ENCODE measurements around the gene EXD2.
"Not testable (repeated sequence)": the region's sequence is repeated elsewhere in the genome, so short reads cannot be mapped to it uniquely, and the experiment has no call there.

The EXD2 gene

DNA sequence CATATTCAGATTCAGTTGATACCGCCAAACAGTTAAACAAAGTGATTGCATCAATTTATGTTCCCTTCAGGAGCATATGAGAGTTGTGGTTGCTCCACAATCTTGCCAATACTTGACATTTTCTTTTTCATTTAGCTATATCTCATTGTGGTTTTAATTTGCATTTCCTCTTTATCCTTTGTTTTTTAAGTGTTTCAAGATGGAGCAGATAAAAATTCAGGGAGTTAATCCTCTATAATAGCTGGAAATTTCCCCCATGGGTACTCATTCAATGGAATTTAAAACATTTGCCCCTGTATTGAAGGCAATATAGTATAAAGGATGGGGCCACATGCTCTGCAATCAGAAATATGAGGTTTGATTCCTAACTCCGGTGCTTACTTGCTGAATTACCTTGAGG is 1.1 kb upstream of the EXD2 start:
- H3K27ac ChIP-seq, result no peak overlapping the region
- H3K4me2 ChIP-seq, result no peak overlapping the region
- peaks cover 7% of the 10 kb centered on the region; the same call in 1 of the 2 replicates for H3K9me3 ChIP-seq
- H3K4me3 ChIP-seq, result no peak overlapping the region
- peaks cover 36% of the 10 kb centered on the region for H3K27me3 ChIP-seq
- H3K36me3 ChIP-seq, result no peaks in the 10 kb centered on the region
- no peak overlapping the region for H3K9ac ChIP-seq
- no peaks in the 10 kb centered on the region for H4K20me1 ChIP-seq
- H3K4me1 ChIP-seq, result no peaks in the 10 kb centered on the region
- TF ChIP-seq Cebpa-rat (IDR thresholded peaks at IDR 0.05), result no peak

DNA sequence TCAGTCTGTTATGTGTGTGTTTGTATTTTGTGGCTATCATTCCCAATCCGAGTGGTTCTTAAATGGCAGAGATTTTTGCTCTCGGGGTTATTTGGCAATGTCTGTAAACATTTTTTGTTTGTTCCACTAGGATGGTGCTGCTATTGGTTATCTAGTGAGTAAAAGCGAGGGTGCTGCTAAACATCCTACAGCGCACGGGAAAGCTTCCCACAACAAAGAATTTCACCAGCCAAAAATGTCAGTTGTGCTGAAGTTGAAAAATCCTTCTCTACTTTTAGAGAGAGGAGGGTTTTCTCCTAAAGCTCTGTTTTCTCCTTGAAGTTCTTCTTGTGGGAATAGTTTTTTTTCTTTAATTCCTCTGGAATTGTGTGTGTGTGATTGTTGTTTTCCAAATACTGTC is 2.4 kb downstream of the EXD2 start:
- Histone ChIP-seq H4K20me1 (no peaks in the 10 kb centered on the region), H3K27ac (no peak overlapping the region), H3K27me3 (peaks cover 36% of the 10 kb centered on the region), H3K4me2 (no peak overlapping the region), H3K9me3 (peaks cover 7% of the 10 kb centered on the region; the same call in 1 of the 2 replicates), H3K36me3 (no peaks in the 10 kb centered on the region), H3K9ac (no peak overlapping the region), H3K4me3 (no peak overlapping the region), H3K4me1 (no peaks in the 10 kb centered on the region)
- TF ChIP-seq Cebpa-rat (IDR thresholded peaks at IDR 0.05), result no peak

DNA sequence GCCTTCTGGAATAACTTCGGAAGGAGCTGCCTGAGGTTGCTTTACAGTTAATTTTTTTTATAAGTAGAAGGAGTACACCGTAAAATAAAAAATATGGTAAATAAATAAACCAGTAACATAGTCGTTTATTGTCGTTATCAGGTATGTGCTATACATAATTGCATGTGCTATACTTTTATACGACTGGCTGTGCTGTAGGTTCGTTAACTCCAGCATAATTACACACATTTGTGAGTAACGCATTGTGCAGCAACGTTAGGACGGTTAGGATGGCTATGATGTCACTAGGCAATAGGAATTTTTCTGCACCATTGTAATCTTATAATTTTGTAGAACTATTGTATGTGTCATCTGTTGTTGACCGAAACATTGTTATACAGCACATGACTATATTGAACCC is 8.5 kb downstream of the EXD2 start:
- H4K20me1 ChIP-seq, result no peaks in the 10 kb centered on the region
- H3K36me3 ChIP-seq, result no peaks in the 10 kb centered on the region
- no peak for TF ChIP-seq Cebpa-rat (IDR thresholded peaks at IDR 0.05)
- no peaks in the 10 kb centered on the region for H3K9me3 ChIP-seq
- H3K27ac ChIP-seq, result no peak overlapping the region
- H3K4me3 ChIP-seq, result no peak overlapping the region
- H3K4me2 ChIP-seq, result no peak overlapping the region
- H3K27me3 ChIP-seq, result no peaks in the 10 kb centered on the region
- no peaks in the 10 kb centered on the region for H3K4me1 ChIP-seq
- no peak overlapping the region for H3K9ac ChIP-seq

DNA sequence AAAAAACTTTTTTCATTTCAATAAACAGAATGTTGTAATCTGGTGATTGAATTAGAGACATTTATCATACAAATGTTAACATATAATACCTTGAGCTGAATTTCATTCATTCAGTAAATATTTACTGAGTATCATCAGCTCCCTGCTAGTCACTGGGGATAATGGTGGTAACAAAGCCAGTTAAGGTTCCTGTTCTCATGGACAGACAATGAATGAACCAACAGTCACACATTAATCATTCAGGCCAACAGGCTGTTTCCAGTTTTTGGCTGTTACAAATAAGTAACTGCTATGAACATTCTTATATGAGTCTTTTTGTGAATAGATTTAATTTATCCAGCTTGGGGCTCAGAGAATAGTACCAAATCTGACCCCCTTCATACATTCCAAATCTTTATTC is 13.5 kb downstream of the EXD2 start:
- no peak overlapping the region for H3K4me2 ChIP-seq
- no peak overlapping the region for H3K9ac ChIP-seq
- H3K27ac ChIP-seq, result no peak overlapping the region
- no peaks in the 10 kb centered on the region for H3K36me3 ChIP-seq
- H3K4me3 ChIP-seq, result no peak overlapping the region
- H3K9me3 ChIP-seq, result no peaks in the 10 kb centered on the region
- no peaks in the 10 kb centered on the region for H3K27me3 ChIP-seq
- no peak for TF ChIP-seq Cebpa-rat (IDR thresholded peaks at IDR 0.05)
- H4K20me1 ChIP-seq, result no peaks in the 10 kb centered on the region
- H3K4me1 ChIP-seq, result no peaks in the 10 kb centered on the region

DNA sequence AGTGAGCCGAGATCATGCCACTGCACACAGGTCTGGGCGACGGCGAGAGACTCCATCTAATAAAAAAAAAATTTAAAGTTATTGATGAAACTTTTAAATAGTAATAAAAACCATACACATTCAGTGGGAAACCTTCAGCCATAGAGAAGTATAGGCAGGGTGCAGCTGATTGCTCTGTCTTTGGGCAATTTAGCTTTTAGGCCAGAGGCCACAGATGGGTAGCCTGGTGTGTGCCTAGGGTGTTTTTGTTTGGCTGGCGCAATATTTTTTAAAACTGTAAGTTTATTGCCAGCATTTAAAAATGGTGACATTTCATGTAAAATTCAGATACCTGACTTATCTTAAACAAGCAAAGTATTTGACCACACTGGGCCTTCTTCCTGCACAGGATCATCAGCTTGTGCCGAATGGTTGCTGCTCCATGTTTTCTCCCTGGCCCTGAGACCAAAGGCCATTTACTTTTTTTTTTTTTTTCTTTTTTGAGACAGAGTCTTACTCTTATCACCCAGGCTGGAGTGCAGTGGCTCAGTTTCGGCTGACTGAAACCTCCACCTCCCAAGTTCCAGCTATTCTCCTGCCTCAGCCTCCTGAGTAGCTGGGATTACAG is 16.2 kb downstream of the EXD2 start:
- Histone ChIP-seq H3K4me1 (no peaks in the 10 kb centered on the region), H3K4me2 (no peak overlapping the region), H3K27me3 (no peaks in the 10 kb centered on the region), H3K36me3 (no peaks in the 10 kb centered on the region), H4K20me1 (no peaks in the 10 kb centered on the region), H3K27ac (no peak overlapping the region), H3K9ac (no peak overlapping the region), H3K9me3 (no peaks in the 10 kb centered on the region), H3K4me3 (no peak overlapping the region)
- TF ChIP-seq Cebpa-rat (IDR thresholded peaks at IDR 0.05), result no peak

DNA sequence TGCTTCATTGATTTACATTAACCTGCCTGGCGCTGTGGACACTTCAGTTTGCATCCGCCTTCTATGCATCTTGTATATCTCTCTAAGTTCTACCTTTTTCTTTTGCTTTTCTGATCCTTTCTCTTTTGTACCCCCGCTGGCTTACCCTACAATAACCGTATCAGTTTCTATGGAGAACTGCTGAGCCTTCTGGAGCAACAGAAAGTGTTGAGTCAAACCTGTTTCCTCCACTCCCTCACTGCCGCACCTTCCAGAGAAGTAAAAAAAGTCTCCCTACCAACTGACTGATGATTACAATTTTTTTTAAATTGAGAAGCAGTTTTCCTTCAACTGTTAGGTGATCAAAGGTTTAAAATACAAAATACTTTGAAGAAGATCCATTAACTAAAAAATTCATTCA is 17.4 kb downstream of the EXD2 start:
- Histone ChIP-seq H3K27me3 (no peaks in the 10 kb centered on the region), H3K9ac (no peak overlapping the region), H3K36me3 (no peaks in the 10 kb centered on the region), H3K4me2 (no peak overlapping the region), H3K4me3 (no peak overlapping the region), H3K4me1 (no peaks in the 10 kb centered on the region), H4K20me1 (no peaks in the 10 kb centered on the region), H3K27ac (no peak overlapping the region), H3K9me3 (no peaks in the 10 kb centered on the region)
- no peak for TF ChIP-seq Cebpa-rat (IDR thresholded peaks at IDR 0.05)

DNA sequence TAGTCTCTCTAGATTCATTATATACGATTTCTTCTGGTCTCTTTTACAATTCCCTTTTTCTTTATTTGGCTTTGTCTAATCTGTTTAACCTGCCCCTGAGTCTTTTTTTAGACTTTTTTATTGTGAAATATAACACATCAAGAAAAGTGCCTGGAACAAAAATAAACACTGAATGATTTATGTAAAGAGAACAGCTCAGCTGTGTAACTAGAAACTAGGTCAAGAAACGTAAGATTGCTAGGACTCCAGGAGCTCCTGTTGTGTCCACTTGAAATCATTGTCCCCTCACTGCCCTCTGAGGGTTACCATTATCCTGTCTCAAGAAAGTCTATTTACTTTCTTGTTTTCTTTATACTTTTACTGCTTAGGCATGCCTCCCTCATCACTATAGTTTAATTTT is 23.1 kb downstream of the EXD2 start:
- no peak for TF ChIP-seq Cebpa-rat (IDR thresholded peaks at IDR 0.05)
- no peak overlapping the region for H3K27ac ChIP-seq
- no peaks in the 10 kb centered on the region for H3K36me3 ChIP-seq
- no peak overlapping the region for H3K4me2 ChIP-seq
- no peaks in the 10 kb centered on the region for H3K27me3 ChIP-seq
- H4K20me1 ChIP-seq, result no peaks in the 10 kb centered on the region
- H3K9ac ChIP-seq, result no peak overlapping the region
- H3K9me3 ChIP-seq, result no peaks in the 10 kb centered on the region
- no peak overlapping the region for H3K4me3 ChIP-seq
- H3K4me1 ChIP-seq, result no peaks in the 10 kb centered on the region

DNA sequence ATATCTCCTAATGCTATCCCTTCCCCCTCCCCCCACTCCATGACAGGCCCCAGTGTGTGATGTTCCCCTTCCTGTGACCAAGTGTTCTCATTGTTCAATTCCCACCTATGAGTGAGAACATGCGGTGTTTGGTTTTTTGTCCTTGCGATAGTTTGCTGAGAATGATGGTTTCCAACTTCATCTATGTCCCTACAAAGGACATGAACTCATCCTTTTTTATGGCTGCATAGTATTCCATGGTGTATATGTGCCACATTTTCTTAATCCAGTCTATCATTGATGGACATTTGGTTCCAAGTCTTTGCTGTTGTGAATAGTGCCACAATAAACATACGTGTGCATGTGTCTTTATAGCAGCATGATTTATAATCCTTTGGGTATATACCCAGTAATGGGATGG is 26.4 kb downstream of the EXD2 start:
- not testable (repeated sequence) for H3K9me3 ChIP-seq, H3K4me3 ChIP-seq, H3K9ac ChIP-seq, H3K27me3 ChIP-seq, H4K20me1 ChIP-seq, H3K36me3 ChIP-seq, H3K27ac ChIP-seq, H3K4me1 ChIP-seq, H3K4me2 ChIP-seq

DNA sequence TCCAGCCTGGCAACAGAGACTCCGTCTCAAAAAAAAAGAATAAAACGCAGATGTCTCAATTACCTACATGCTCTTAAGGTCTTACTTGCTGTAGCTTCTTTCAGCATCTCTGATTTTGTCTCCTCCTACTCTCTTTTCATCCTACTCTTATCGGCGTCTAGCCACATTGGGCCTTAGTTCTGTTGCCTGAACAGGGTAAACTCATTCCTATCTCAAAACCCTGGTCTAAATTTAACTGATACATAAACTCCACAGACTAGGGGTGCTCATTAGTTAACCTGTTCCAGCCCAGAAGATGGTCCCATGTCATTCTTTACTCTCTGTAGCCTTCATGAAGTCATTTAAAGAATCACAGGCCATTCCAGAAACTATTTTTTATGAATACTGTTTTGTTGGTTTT is 33.6 kb downstream of the EXD2 start:
- TF ChIP-seq Cebpa-rat (IDR thresholded peaks at IDR 0.05), result no peak
- H3K9ac ChIP-seq, result no peak overlapping the region
- H3K36me3 ChIP-seq, result no peaks in the 10 kb centered on the region
- H3K4me1 ChIP-seq, result no peaks in the 10 kb centered on the region
- no peak overlapping the region for H3K4me3 ChIP-seq
- H3K27ac ChIP-seq, result no peak overlapping the region
- no peaks in the 10 kb centered on the region for H4K20me1 ChIP-seq
- no peak overlapping the region for H3K4me2 ChIP-seq
- H3K9me3 ChIP-seq, result no peaks in the 10 kb centered on the region
- no peaks in the 10 kb centered on the region for H3K27me3 ChIP-seq

DNA sequence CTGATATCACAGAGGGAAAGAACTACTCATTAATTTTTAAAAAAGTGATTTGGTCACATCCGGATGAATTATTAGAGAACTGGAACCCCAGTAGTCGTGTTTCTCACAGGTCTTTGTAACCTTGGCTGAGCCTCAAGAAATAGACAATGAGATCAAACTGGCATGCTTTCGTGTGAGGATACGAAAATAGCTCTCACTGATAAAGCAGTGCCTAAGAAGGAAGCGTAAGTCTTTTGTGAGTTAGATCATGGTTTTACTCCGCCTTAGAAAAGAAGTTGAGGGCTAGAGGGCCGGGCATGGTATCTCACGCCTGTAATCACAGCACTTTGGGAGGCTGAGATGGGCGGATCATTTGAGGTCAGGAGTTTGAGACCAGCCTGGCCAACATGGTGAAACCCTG is 34.9 kb downstream of the EXD2 start:
- Histone ChIP-seq H3K4me2 (no peak overlapping the region), H3K27ac (no peak overlapping the region), H3K27me3 (no peaks in the 10 kb centered on the region), H3K9me3 (no peaks in the 10 kb centered on the region), H3K9ac (no peak overlapping the region), H3K4me3 (no peak overlapping the region), H4K20me1 (no peaks in the 10 kb centered on the region), H3K36me3 (no peaks in the 10 kb centered on the region), H3K4me1 (no peaks in the 10 kb centered on the region)
- TF ChIP-seq Cebpa-rat (IDR thresholded peaks at IDR 0.05), result no peak

DNA sequence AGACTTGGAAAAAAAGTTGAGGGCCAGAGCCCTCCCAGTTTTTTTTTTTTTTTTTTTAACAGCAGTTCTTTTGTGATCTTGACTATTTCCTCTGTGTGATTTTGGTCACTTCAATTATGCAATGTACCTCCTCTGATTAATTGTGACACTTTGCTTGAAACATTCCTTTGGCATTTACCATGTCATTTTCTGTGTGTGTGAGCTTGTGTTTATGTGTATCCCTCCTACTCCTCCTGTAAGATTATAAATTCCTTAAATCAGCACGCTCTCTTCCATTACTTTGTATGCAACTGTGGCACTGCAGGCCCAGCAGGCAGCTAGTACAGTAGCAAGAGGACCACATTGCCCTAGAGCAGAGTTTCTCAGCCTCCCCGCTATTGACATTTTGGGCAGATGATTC is 35.4 kb downstream of the EXD2 start:
- H4K20me1 ChIP-seq, result no peaks in the 10 kb centered on the region
- TF ChIP-seq Cebpa-rat (IDR thresholded peaks at IDR 0.05), result no peak

More for the DNA sequence above, 35.4 kb downstream of the EXD2 start:
- Histone ChIP-seq H3K4me2 (no peak overlapping the region), H3K9me3 (no peaks in the 10 kb centered on the region), H3K27me3 (no peaks in the 10 kb centered on the region), H3K4me1 (no peaks in the 10 kb centered on the region), H3K27ac (no peak overlapping the region), H3K36me3 (no peaks in the 10 kb centered on the region), H3K9ac (no peak overlapping the region), H3K4me3 (no peak overlapping the region)
